Measurements from ENCODE around the gene CHIC2.
"Not testable (repeated sequence)": the region's sequence is repeated elsewhere in the genome, so short reads cannot be mapped to it uniquely, and the experiment has no call there.

CHIC2 gene

GRCh38 chr4:54064317-54065111 lies at the start of gene CHIC2:
Gene CHIC2 (minus strand): TSS chr4:54064605. CDS start chr4:54064300, 305 bp downstream.
- peak; percentile 69 to 77 for DNase-seq

GRCh38 chr4:54113206-54113605 lies 48.8 kb upstream of the CHIC2 start:
- not testable (repeated sequence) for DNase-seq

- DNase-seq = no peak
These were observed 45.6 kb upstream of the CHIC2 start for GRCh38 chr4:54110019-54110416.

- DNase-seq = no peak
These were observed 45.0 kb upstream of the CHIC2 start for GRCh38 chr4:54109241-54110018.

- DNase-seq = no peak
These were observed 43.7 kb upstream of the CHIC2 start for GRCh38 chr4:54107951-54108748.

- no peak for DNase-seq
These were observed 40.5 kb upstream of the CHIC2 start for GRCh38 chr4:54104907-54105306.

GRCh38 chr4:54103190-54103574 lies 38.8 kb upstream of the CHIC2 start:
- DNase-seq = no peak

GRCh38 chr4:54102531-54103106 lies 38.2 kb upstream of the CHIC2 start:
- DNase-seq = no peak

GRCh38 chr4:54101190-54102041 lies 37.0 kb upstream of the CHIC2 start:
- peak in 1 of 2 experiments; percentile 29 for DNase-seq

- peak in 1 of 2 experiments; percentile 13 for DNase-seq
These were observed 36.3 kb upstream of the CHIC2 start for GRCh38 chr4:54100595-54101189.

- peak in 1 of 2 experiments; percentile 26 for DNase-seq
These were observed 35.6 kb upstream of the CHIC2 start, which contains the start of gene GSX2 for GRCh38 chr4:54099748-54100574. Gene GSX2 (plus strand): TSS chr4:54100163. CDS start chr4:54100345, 182 bp downstream.

- no peak for DNase-seq
These were observed 34.9 kb upstream of the CHIC2 start for GRCh38 chr4:54099287-54099747.

GRCh38 chr4:54098375-54098774 lies 34.0 kb upstream of the CHIC2 start:
- DNase-seq = peak; percentile 10 to 28

- peak; percentile 28 to 61 for DNase-seq
These were observed 32.7 kb upstream of the CHIC2 start for GRCh38 chr4:54097152-54097551.

GRCh38 chr4:54096295-54096962 lies 32.0 kb upstream of the CHIC2 start:
- no peak for DNase-seq

GRCh38 chr4:54095110-54095825 lies 30.9 kb upstream of the CHIC2 start:
- no peak for DNase-seq

- no peak for DNase-seq
These were observed 30.0 kb upstream of the CHIC2 start for GRCh38 chr4:54094451-54094850.

- no peak for DNase-seq
These were observed 29.2 kb upstream of the CHIC2 start for GRCh38 chr4:54093324-54094240.

Measured in NCI-H524 (cell line).